Breast epithelium (tissue), 4 donors: ENCODE measurements around the gene ZNF763. TPM values are rescaled to one million over a fixed set of nuclear protein-coding genes. Genes with fewer than 3 reads are reported as not detected.
"Not testable (repeated sequence)": the region's sequence is repeated elsewhere in the genome, so short reads cannot be mapped to it uniquely, and the experiment has no call there.

Experiments used
- DNase-seq, 2 donors: peaks; one replicate each; pipeline ENCODE4 v3.0.0-alpha.2; 2019; ENCODE audit warnings: low spot score in 2 of 2
- H3K27ac ChIP-seq, 2 donors: fragments of 200-600 bp; sonication (generic) in 1 of 2; one replicate each; pipeline ENCODE4 v1.5.1; 2016 to 2019; ENCODE audit warnings: mild to moderate bottlenecking in 1 of 2
- H3K27me3 ChIP-seq, 2 donors: fragments of 200-600 bp; sonication (generic) in 1 of 2; one replicate each; pipeline versions ENCODE4 v1.5.1 to v1.6.0; 2017 to 2019; ENCODE audit warnings: control low read depth in 1 of 2, mild to moderate bottlenecking in 1 of 2
- H3K36me3 ChIP-seq: fragments of 200-600 bp; one replicate; pipeline ENCODE4 v1.5.1; 2019
- H3K4me1 ChIP-seq, 2 donors: fragments of 200-600 bp; sonication (generic); one replicate each; pipeline ENCODE4 v1.5.1; 2016 to 2019; ENCODE audit warnings: control low read depth in 1 of 2
- H3K4me3 ChIP-seq, 3 donors: fragments of 200-600 bp; sonication (generic); 1 replicate in 2 of 3; 2 replicates in 1 of 3; pipeline ENCODE4 v1.5.1; 2016 to 2019; ENCODE audit warnings: mild to moderate bottlenecking in 3 of 3, moderate library complexity in 2 of 3
- H3K9me3 ChIP-seq, 2 donors: fragments of 200-600 bp; sonication (generic) in 1 of 2; one replicate each; pipeline ENCODE4 v1.5.1; 2016 to 2019; ENCODE audit warnings: control low read depth in 1 of 2
- POLR2A ChIP-seq: fragments of 450-650 bp; IDR thresholded peaks from one replicate; pipeline ENCODE4 v1.6.1; 2016; ENCODE audit warnings: antibody characterized with exemption, mild to moderate bottlenecking, moderate library complexity
- POLR2AphosphoS5 ChIP-seq, 3 donors: sonication (generic); formaldehyde crosslinking; IDR thresholded peaks; one replicate each; pipeline ENCODE4 v1.6.1; 2017; ENCODE audit warnings: antibody characterized with exemption in 3 of 3
- intact Hi-C: fragments of 100-400 bp; cut with DNase I; formaldehyde crosslinking; loops from one replicate; pipeline ENCODE4 v1.15.1; 2023; ENCODE audit warnings: low total_unique reads
- total RNA-seq, 3 donors: library from RNA; depleted of rRNA; stranded (reverse); fragments of >200 nt; gene quantifications; one replicate each; pipeline ENCODE4 v1.1.0, GENCODE V29; 2016
- TF ChIP-seq, protein P1 (sequence below), 3 donors: fragments of 450-650 bp; IDR thresholded peaks; one replicate each; pipeline ENCODE4 v1.5.1; 2016 to 2017; ENCODE audit warnings: antibody characterized with exemption in 3 of 3, mild to moderate bottlenecking in 3 of 3, moderate library complexity in 3 of 3

ZNF763 gene
- total RNA-seq, 3 donors from 2014 or later, result 2.9 to 14.5 (median 6.9) TPM

DNA sequence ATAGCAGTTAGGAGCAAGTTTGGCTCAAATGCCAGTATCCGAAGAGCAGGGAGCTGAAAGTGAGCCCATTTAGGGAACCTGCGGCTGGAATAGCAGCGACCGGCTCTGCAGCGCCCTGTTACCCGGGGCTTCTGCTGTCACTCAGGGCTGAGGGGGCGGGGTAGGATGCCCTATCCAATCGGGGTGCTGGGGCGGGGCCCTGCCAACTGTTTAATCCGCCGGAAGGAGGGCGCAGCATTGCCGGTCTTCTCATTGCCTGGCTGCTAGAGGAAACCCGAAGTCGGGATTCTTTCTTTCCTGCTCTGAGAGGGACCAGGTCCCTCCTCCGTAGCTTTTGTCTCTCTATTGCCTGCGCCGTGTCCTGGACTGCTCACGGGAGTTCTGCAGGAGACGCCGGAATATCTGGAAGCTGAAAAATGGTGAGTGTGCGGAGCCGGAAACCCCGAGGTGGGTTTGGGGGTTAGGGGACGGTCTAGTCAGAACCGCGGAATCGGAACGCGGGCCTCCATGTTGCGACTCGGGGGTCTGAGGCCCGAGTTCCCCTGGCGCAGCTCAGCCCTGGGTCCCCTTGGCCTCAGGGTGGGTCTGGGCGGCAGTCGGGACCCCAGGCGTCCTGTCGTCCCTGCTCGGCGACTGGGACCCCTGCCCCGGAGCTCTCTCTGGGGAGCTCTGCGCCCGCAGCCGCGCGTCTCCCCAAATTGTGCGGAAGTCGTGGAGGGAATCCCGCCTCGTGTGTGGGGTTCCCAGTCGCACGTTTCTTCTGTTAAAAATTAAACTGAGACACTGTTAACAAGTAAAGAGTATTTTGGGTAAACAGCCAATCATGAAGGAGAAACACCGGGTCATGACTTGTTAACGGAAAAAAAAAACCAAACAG is 22.8 kb downstream of the ZNF763 start:
- H3K9me3 ChIP-seq, result peaks cover 0 to 13% of the 10 kb centered on the region in 2 donors
- H3K27ac ChIP-seq, result peak overlapping the region; percentile 81 to 84
- H3K4me3 ChIP-seq, result peak overlapping the region; percentile 81 to 86 (median 86)
- H3K4me1 ChIP-seq, result no peaks in the 10 kb centered on the region
- peak in 2 of 3 donors; percentile 68 to 70 for TF ChIP-seq POLR2AphosphoS5 (IDR thresholded peaks at IDR 0.05)
- TF ChIP-seq, protein P1, sequence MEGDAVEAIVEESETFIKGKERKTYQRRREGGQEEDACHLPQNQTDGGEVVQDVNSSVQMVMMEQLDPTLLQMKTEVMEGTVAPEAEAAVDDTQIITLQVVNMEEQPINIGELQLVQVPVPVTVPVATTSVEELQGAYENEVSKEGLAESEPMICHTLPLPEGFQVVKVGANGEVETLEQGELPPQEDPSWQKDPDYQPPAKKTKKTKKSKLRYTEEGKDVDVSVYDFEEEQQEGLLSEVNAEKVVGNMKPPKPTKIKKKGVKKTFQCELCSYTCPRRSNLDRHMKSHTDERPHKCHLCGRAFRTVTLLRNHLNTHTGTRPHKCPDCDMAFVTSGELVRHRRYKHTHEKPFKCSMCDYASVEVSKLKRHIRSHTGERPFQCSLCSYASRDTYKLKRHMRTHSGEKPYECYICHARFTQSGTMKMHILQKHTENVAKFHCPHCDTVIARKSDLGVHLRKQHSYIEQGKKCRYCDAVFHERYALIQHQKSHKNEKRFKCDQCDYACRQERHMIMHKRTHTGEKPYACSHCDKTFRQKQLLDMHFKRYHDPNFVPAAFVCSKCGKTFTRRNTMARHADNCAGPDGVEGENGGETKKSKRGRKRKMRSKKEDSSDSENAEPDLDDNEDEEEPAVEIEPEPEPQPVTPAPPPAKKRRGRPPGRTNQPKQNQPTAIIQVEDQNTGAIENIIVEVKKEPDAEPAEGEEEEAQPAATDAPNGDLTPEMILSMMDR (IDR thresholded peaks at IDR 0.05), result no peak
- H3K36me3 ChIP-seq, result no peaks in the 10 kb centered on the region
- intact Hi-C loops, result loop anchor here (10.0 kb wide), 1 partner anchor 53 kb away; no protein-coding TSS in a partner anchor
- peak; percentile 94 to 97 for DNase-seq
- H3K27me3 ChIP-seq, result no peaks in the 10 kb centered on the region

DNA sequence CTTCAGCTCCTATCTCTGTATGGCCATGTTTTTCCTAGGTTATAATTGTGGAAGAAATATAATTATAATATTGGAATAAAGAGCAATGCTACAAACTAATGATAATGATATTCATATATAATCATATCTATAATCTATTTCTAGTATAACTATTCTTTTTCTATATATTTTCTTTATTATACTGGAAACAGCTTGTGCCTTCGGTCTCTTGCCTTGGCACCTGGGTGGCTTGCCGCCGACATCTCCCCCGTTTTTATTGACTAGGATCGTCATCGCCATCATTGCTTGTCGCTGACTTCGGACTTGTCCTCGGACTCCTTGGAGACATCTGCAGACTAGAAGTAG is 24.2 kb downstream of the ZNF763 start:
- H3K4me3 ChIP-seq, result peak overlapping the region in 2 of 3 donors; percentile 86
- no peaks in the 10 kb centered on the region for H3K27me3 ChIP-seq
- H3K4me1 ChIP-seq, result no peaks in the 10 kb centered on the region
- intact Hi-C loops, result loop anchor here (10.0 kb wide), 1 partner anchor 54 kb away; no protein-coding TSS in a partner anchor
- H3K27ac ChIP-seq, result peak overlapping the region in 1 of 2 donors; percentile 43
- H3K9me3 ChIP-seq, result no peaks in the 10 kb centered on the region
- TF ChIP-seq, protein P1 (IDR thresholded peaks at IDR 0.05), result no peak
- TF ChIP-seq POLR2AphosphoS5 (IDR thresholded peaks at IDR 0.05) (no peak), POLR2A (no peak)
- no peaks in the 10 kb centered on the region for H3K36me3 ChIP-seq
- DNase-seq, result no peak

DNA sequence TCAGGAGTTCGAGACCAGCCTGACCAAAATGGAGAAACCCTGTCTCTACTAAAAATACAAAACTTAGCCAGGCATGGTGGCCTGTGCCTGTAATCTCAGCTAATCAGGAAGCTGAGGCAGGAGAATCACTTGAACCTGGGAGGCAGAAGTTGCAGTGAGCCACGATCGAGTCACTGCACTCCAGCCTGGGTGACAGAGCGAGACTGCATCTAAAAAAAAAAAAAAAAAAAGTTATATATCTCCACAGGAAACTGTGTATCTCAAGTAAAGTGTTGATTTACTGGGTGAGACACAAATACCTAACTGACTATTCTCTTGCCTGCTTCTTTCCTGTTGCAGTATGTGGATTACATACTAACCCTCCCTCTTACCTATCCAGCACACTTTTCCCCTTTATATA is 27.1 kb downstream of the ZNF763 start:
- H3K27me3 ChIP-seq, DNase-seq, H3K36me3 ChIP-seq, intact Hi-C loops, H3K4me3 ChIP-seq, H3K4me1 ChIP-seq, H3K27ac ChIP-seq, H3K9me3 ChIP-seq: not testable (repeated sequence)

DNA sequence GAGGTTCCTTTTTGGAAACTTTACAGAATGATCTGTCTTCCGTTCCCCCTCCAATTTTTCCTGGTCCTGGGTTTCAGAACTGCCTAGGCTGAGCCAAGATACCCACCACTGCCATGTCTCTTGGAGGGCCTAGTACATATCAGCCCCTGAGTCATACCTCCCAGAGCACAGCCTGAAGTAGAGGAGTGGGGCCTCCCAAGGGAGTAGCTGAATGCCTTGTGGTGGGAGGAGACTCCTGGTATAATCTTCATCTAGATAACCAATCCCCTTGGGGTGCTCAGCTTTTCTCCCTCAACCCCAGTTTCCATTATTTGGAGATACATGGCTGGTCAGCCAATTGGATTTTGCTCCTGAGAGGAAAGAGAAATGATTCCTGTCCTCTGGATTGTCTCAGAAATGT is 30.3 kb downstream of the ZNF763 start:
- Histone ChIP-seq H3K27ac (no peak overlapping the region), H3K9me3 (no peaks in the 10 kb centered on the region), H3K27me3 (no peaks in the 10 kb centered on the region), H3K36me3 (no peaks in the 10 kb centered on the region), H3K4me3 (no peak overlapping the region), H3K4me1 (no peaks in the 10 kb centered on the region)
- intact Hi-C loops, result no loop called here
- TF ChIP-seq POLR2AphosphoS5 (IDR thresholded peaks at IDR 0.05) (no peak), POLR2A (no peak)
- TF ChIP-seq, protein P1 (IDR thresholded peaks at IDR 0.05), result no peak
- DNase-seq, result no peak

DNA sequence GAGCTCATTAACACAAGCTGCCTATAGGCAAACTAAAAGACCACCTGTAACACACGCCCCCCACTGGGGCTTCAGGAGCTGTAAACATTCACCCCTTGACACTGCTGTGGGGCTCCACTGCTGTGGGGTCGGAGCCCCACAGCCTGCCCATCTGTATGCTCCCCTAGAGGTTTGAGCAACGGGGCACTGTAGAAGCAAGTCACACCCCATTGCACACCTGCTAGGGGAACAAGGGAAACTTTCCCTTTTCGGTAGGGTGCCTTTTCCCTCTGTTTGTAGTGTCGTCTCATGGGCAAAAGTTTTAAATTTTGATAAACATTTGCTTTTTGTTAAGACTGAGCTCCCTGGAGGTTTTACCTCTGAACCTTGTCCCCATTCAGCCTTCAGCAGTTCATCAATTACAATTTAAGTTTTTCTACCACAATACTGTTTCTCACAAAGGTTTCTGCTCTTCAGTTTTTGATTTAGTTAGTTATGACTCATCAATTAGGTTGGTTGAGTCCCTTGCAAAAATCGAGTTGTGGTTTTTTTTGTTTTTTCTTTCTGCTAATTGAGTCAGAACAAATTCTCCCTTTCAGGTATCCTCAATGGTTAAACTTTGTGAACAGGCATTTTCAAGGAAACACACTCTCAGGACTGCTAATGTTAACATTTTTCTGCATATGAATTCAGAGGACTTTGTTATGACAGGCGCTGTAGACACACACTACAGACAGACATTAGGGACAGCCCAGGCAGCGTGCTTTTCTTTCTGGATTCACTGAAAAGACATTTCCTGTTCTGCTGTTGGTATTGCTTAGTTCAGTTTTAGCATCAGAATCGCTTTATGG is 35.5 kb downstream of the ZNF763 start:
- Histone ChIP-seq H3K4me3 (no peak overlapping the region), H3K27ac (no peak overlapping the region), H3K9me3 (no peaks in the 10 kb centered on the region), H3K27me3 (no peaks in the 10 kb centered on the region), H3K36me3 (no peaks in the 10 kb centered on the region), H3K4me1 (no peaks in the 10 kb centered on the region)
- TF ChIP-seq POLR2AphosphoS5 (IDR thresholded peaks at IDR 0.05), result no peak
- TF ChIP-seq POLR2A, result no peak
- TF ChIP-seq, protein P1 (IDR thresholded peaks at IDR 0.05), result no peak
- no peak for DNase-seq
- intact Hi-C loops, result no loop called here
